Effector memory CD4-positive, alpha-beta T cell (primary cell): ENCODE measurements around the gene PLEKHJ1.

Source experiments
- DNase-seq, 3 donors: peaks; one replicate each; pipeline ENCODE4 v3.0.0-alpha.2; 2020
- H3K27ac ChIP-seq: 2 replicates; pipeline ENCODE4 v1.7.0; 2013; ENCODE audit warnings: mild to moderate bottlenecking, low read length, moderate library complexity; ENCODE audit not compliant: insufficient read depth, poor library complexity, severe bottlenecking
- H3K27me3 ChIP-seq: replicated peaks from 2 replicates; pipeline ENCODE4 v1.7.0; 2013; ENCODE audit warnings: mild to moderate bottlenecking, low read length; ENCODE audit not compliant: insufficient read depth, control insufficient read depth, poor library complexity, severe bottlenecking
- H3K36me3 ChIP-seq: 2 replicates; pipeline ENCODE4 v1.7.0; 2013; ENCODE audit warnings: mild to moderate bottlenecking, low read length, moderate library complexity; ENCODE audit not compliant: control insufficient read depth, insufficient read depth
- H3K4me1 ChIP-seq: 2 replicates; pipeline ENCODE4 v1.7.0; 2013; ENCODE audit warnings: low read length, mild to moderate bottlenecking; ENCODE audit not compliant: control insufficient read depth, insufficient read depth, poor library complexity, severe bottlenecking
- H3K4me3 ChIP-seq: 2 replicates; pipeline ENCODE4 v1.7.0; 2013; ENCODE audit warnings: low read length, low read depth, mild to moderate bottlenecking; ENCODE audit not compliant: insufficient read depth, poor library complexity, severe bottlenecking
- H3K9me3 ChIP-seq: 2 replicates; pipeline ENCODE4 v1.7.0; 2013; ENCODE audit warnings: mild to moderate bottlenecking, low read length, moderate library complexity; ENCODE audit not compliant: control insufficient read depth

The PLEKHJ1 gene

DNA sequence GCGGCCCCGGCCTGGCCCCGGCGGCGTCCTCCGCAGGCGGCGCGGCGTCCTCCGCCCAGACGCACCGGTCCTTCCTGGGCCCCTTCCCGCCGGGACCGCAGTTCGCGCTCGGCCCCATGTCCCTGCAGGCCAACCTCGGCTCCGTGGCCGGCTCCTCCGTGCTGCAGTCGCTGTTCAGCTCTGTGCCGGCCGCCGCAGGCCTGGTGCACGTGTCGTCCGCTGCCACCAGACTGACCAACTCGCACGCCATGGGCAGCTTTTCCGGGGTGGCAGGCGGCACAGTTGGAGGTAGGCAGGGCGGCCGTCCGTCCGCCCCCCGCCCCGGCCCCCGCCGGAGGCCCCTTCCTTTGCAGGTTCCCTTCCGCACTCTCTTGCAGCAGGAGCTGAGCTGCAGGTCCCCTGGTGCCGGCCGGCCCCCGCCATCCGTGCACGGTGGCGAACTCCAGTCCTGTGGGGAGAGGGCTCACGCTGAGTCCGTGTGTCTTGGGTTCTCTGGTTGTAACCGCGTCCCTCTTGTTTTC, 9.2 kb downstream of the PLEKHJ1 start:
- Histone ChIP-seq H3K4me3 (no peak overlapping the region), H3K36me3 (peaks cover 51% of the 10 kb centered on the region), H3K9me3 (no peaks in the 10 kb centered on the region), H3K27ac (no peak overlapping the region), H3K27me3 (no peaks in the 10 kb centered on the region), H3K4me1 (no peaks in the 10 kb centered on the region)
- no peak for DNase-seq

DNA sequence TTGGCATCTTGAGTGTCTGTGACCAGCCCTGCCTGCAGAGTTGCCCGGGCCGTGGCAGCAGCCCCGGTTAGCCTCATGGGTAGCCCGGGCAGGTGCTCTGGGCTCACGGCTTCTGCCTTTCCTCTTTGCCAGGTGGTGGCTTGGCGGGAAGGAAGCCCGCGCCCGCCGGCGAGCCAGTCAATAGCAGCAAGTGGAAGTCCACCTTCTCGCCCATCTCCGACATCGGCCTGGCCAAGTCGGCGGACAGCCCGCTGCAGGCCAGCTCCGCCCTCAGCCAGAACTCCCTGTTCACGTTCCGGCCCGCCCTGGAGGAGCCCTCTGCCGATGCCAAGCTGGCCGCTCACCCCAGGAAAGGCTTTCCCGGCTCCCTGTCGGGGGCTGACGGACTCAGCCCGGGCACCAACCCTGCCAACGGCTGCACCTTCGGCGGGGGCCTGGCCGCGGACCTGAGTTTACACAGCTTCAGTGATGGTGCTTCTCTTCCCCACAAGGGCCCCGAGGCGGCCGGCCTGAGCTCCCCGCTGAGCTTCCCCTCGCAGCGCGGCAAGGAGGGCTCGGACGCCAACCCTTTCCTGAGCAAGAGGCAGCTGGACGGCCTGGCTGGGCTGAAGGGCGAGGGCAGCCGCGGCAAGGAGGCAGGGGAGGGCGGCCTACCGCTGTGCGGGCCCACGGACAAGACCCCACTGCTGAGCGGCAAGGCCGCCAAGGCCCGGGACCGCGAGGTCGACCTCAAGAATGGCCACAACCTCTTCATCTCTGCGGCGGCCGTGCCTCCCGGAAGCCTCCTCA, 9.9 kb downstream of the PLEKHJ1 start:
- DNase-seq, result no peak
- H3K27ac ChIP-seq, result no peak overlapping the region
- H3K4me3 ChIP-seq, result no peak overlapping the region
- H3K4me1 ChIP-seq, result no peaks in the 10 kb centered on the region
- peaks cover 47% of the 10 kb centered on the region for H3K36me3 ChIP-seq
- H3K27me3 ChIP-seq, result no peaks in the 10 kb centered on the region
- H3K9me3 ChIP-seq, result no peaks in the 10 kb centered on the region

DNA sequence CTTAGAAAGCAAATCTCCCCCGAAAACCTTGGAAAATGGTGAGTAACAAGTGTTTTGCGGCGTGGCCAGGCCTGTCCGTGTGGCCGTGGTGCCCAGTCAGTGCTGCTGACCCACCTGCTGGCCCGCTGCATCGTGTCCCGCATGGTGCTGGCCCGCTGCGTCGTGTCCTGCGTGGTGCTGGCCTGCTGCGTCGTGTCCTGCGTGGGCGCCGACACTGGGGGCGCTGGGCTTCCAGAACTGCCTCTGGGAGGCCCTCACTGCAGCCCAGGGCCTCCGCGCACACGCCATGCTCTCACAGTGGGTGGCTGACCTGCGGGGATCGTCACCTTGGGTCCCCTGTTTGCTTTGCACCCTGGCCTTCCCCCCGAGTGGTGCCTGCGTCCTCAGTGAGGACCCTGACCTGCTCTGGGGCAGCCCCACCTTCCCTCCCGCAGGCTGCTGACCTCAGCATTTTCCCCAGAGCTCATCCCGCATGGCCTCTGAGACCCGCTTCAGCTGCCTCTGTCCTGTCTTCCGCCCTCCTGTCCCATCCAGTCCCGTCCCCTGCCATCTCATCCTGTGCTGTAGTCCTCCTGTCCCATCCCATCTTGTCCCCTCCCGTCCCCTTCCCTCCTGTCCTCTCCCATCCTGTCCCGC, 10.6 kb downstream of the PLEKHJ1 start:
- DNase-seq, result no peak
- Histone ChIP-seq H3K9me3 (no peaks in the 10 kb centered on the region), H3K27me3 (no peaks in the 10 kb centered on the region), H3K4me1 (no peaks in the 10 kb centered on the region), H3K4me3 (no peak overlapping the region), H3K36me3 (peaks cover 42% of the 10 kb centered on the region), H3K27ac (no peak overlapping the region)

- no peaks in the 10 kb centered on the region for H3K4me1 ChIP-seq
- no peaks in the 10 kb centered on the region for H3K27me3 ChIP-seq
- DNase-seq, result no peak
- no peak overlapping the region for H3K4me3 ChIP-seq
- H3K27ac ChIP-seq, result no peak overlapping the region
- H3K36me3 ChIP-seq, result peaks cover 43% of the 10 kb centered on the region
- no peaks in the 10 kb centered on the region for H3K9me3 ChIP-seq
These were observed 11.3 kb downstream of the PLEKHJ1 start for GRCh38 chr19:2224754-2225349.

GRCh38 chr19:2223959-2224358, 12.2 kb downstream of the PLEKHJ1 start:
- H3K36me3 ChIP-seq, result peaks cover 40% of the 10 kb centered on the region
- no peak for DNase-seq
- no peaks in the 10 kb centered on the region for H3K9me3 ChIP-seq
- no peak overlapping the region for H3K4me3 ChIP-seq
- no peak overlapping the region for H3K27ac ChIP-seq
- no peaks in the 10 kb centered on the region for H3K4me1 ChIP-seq
- no peaks in the 10 kb centered on the region for H3K27me3 ChIP-seq

DNA sequence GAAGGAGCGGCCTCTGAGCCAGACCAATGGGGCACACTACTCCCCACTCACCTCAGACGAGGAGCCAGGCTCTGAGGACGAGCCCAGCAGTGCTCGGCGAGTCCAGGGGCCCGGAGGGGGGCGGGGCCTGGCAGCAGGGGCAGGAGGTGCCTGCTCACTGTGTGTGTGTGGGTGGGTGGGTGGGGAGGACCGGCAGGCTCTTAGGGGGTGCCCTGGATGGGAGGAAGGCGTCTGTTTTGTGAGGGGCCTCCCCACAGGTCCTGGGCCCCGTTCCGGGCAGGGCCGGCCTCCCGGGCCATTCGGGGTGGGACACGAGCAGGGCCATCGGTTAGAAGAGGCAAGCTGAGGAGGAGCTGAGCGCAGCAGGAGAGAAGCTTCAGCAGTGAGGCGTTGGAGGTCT, 12.7 kb downstream of the PLEKHJ1 start:
- no peak for DNase-seq
- Histone ChIP-seq H3K36me3 (peaks cover 38% of the 10 kb centered on the region), H3K27ac (no peak overlapping the region), H3K9me3 (no peaks in the 10 kb centered on the region), H3K27me3 (no peaks in the 10 kb centered on the region), H3K4me3 (no peak overlapping the region), H3K4me1 (no peaks in the 10 kb centered on the region)

- Histone ChIP-seq H3K36me3 (peaks cover 43% of the 10 kb centered on the region), H3K27ac (no peak overlapping the region)
These were observed 14.2 kb downstream of the PLEKHJ1 start for GRCh38 chr19:2221918-2222317.

DNA sequence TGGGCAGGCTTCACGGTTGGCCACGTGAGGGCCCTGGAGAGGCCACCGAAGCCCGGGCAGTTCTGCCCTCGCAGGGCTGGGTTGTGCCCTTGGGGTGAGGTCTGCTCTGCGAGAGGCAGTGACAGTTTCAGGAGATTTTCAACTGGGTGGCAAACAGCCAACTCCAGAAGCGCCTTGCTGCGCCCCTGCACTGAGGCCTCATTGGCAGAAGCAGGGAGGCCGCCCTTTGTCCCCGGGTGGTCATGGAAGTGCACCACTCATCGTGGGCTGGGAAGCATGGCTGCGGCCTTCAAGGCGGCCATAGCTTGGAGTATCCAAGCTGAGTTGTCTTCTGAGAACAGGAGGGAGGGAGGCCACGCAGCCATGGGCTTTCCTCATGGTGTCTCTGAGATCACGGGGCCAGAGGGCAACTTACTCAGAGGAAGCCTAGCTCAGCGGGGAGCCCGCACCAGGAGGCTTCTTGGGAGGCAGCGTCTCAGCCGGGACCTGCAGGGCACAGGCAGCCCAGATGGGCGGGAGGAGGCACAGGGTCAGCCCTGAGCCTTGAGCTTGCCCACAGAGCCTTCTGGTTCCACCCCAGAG, 14.8 kb downstream of the PLEKHJ1 start:
- Histone ChIP-seq H3K27ac (no peak overlapping the region), H3K9me3 (no peaks in the 10 kb centered on the region), H3K4me1 (no peaks in the 10 kb centered on the region), H3K27me3 (no peaks in the 10 kb centered on the region), H3K36me3 (peaks cover 45% of the 10 kb centered on the region), H3K4me3 (no peak overlapping the region)
- no peak for DNase-seq

More at GRCh38 chr19:2221918-2222317, 14.2 kb downstream of the PLEKHJ1 start:
- Histone ChIP-seq H3K27me3 (no peaks in the 10 kb centered on the region), H3K4me1 (no peaks in the 10 kb centered on the region), H3K4me3 (no peak overlapping the region), H3K9me3 (no peaks in the 10 kb centered on the region)
- no peak for DNase-seq

- DNase-seq, result no peak
- peaks cover 7% of the 10 kb centered on the region for H3K4me1 ChIP-seq
- peaks cover 29% of the 10 kb centered on the region for H3K36me3 ChIP-seq
- H3K27ac ChIP-seq, result no peak overlapping the region
- no peak overlapping the region for H3K4me3 ChIP-seq
- H3K27me3 ChIP-seq, result no peaks in the 10 kb centered on the region
- no peaks in the 10 kb centered on the region for H3K9me3 ChIP-seq
These were observed 16.4 kb downstream of the PLEKHJ1 start for GRCh38 chr19:2219726-2220125.
